SK-N-SH (cell line): ENCODE measurements around the gene CD164L2. TPM values are rescaled to one million over a fixed set of nuclear protein-coding genes. Genes with fewer than 3 reads are reported as not detected.

Experiments
- CTCF ChIA-PET: fragments of 300-600, 350-600 bp; formaldehyde crosslinking; extraction: SDS; loops from one replicate; lab custom pipeline; 2021; lab: Yijun Ruan, JAX
- POLR2A ChIA-PET: fragments of 350-600 bp; sonication (Branson Sonifier 250); formaldehyde crosslinking; extraction: SDS; loops from one replicate; lab custom pipeline; 2020; ENCODE audit warnings: antibody characterized with exemption, inconsistent platforms; lab: Yijun Ruan, JAX
- DNase-seq: peaks from one replicate; pipeline ENCODE4 v3.0.0; 2012
- H2AFZ ChIP-seq: fragments of 200-600 bp; sonication (generic); 2 replicates; pipeline ENCODE4 v1.8.1; 2016; ENCODE audit warnings: antibody characterized with exemption, mild to moderate bottlenecking, low read depth
- H3F3A ChIP-seq: fragments of 200-600 bp; sonication (generic); replicated peaks from 2 replicates; pipeline ENCODE3; 2016; ENCODE audit warnings: antibody characterized with exemption, mild to moderate bottlenecking; ENCODE audit not compliant: insufficient read depth
- H3K27ac ChIP-seq, 2 experiments: fragments of 200-500 bp in 1 of 2; fragments of 200-600 bp in 1 of 2; sonication (Bioruptor generic) in 1 of 2; sonication (generic), shearing (Covaris generic) in 1 of 2; 2 replicates each; pipeline versions ENCODE4 v1.5.1 to v1.6.1; 2014 to 2016; ENCODE audit warnings: low read depth in 2 of 2, inconsistent platforms in 1 of 2, low read length in 1 of 2, mild to moderate bottlenecking in 1 of 2, mixed read lengths in 1 of 2
- H3K27me3 ChIP-seq: fragments of 200-600 bp; sonication (generic), shearing (Covaris generic); 2 replicates; pipeline ENCODE4 v1.6.1; 2016; ENCODE audit warnings: mixed run types; ENCODE audit not compliant: insufficient read depth
- H3K36me3 ChIP-seq, 2 experiments: fragments of 200-500 bp in 1 of 2; fragments of 200-600 bp in 1 of 2; sonication (Bioruptor generic) in 1 of 2; sonication (generic) in 1 of 2; replicated peaks in 1 of 2; 2 replicates each; pipeline versions ENCODE3 to v1.5.1; 2014 to 2016; ENCODE audit warnings: low read length in 1 of 2, mild to moderate bottlenecking in 1 of 2; ENCODE audit not compliant: insufficient read depth in 2 of 2, control insufficient read depth in 1 of 2
- H3K4me1 ChIP-seq, 2 experiments: fragments of 200-500 bp in 1 of 2; fragments of 200-600 bp in 1 of 2; sonication (Bioruptor generic) in 1 of 2; sonication (generic), shearing (Covaris generic) in 1 of 2; 2 replicates each; pipeline versions ENCODE4 v1.5.1 to v1.6.1; 2014 to 2016; ENCODE audit warnings: low read depth in 1 of 2, low read length in 1 of 2, mixed run types in 1 of 2; ENCODE audit not compliant: insufficient read depth in 2 of 2, control insufficient read depth in 1 of 2
- H3K4me2 ChIP-seq: fragments of 200-600 bp; sonication (generic), shearing (Covaris generic); 2 replicates; pipeline ENCODE4 v1.6.1; 2017; ENCODE audit warnings: mixed run types
- H3K4me3 ChIP-seq, 2 experiments: fragments of 200-500 bp in 1 of 2; fragments of 200-600 bp in 1 of 2; sonication (Bioruptor generic) in 1 of 2; sonication (generic), shearing (Covaris generic) in 1 of 2; 2 replicates each; pipeline versions ENCODE4 v1.5.1 to v1.8.1; 2014 to 2016; ENCODE audit warnings: low read depth in 2 of 2, inconsistent platforms in 1 of 2, low read length in 1 of 2, mild to moderate bottlenecking in 1 of 2, mixed read lengths in 1 of 2, moderate library complexity in 1 of 2
- H3K79me2 ChIP-seq: fragments of 200-600 bp; sonication (generic); 2 replicates; pipeline ENCODE4 v1.8.1; 2017; ENCODE audit warnings: mild to moderate bottlenecking; ENCODE audit not compliant: insufficient read depth
- H3K9ac ChIP-seq: fragments of 200-600 bp; sonication (generic); 2 replicates; pipeline ENCODE4 v1.6.1; 2017; ENCODE audit warnings: mixed run types
- H3K9me2 ChIP-seq: fragments of 200-600 bp; sonication (generic); 2 replicates; pipeline ENCODE4 v1.6.1; 2017; ENCODE audit warnings: mixed run types
- H3K9me3 ChIP-seq: fragments of 200-600 bp; sonication (generic); 2 replicates; pipeline ENCODE4 v1.6.1; 2017; ENCODE audit warnings: mixed run types, mild to moderate bottlenecking, moderate library complexity
- H4K20me1 ChIP-seq: fragments of 200-600 bp; sonication (generic); 2 replicates; pipeline ENCODE4 v1.6.1; 2017; ENCODE audit warnings: mild to moderate bottlenecking, mixed run types; ENCODE audit not compliant: insufficient read depth
- ELF1 ChIP-seq: IDR thresholded peaks from 2 replicates; pipeline ENCODE4 v1.4.0; 2012
- EZH2phosphoT487 ChIP-seq: fragments of 200-600 bp; sonication (generic); IDR thresholded peaks from 2 replicates; pipeline ENCODE4 v1.6.1; 2017; ENCODE audit warnings: low read depth, mixed run types, mild to moderate bottlenecking, antibody characterized with exemption, moderate library complexity, borderline replicate concordance
- FOSL2 ChIP-seq: IDR thresholded peaks from 2 replicates; pipeline ENCODE4 v1.4.0; 2012; ENCODE audit warnings: low read depth, mild to moderate bottlenecking, moderate library complexity, borderline replicate concordance
- FOXM1 ChIP-seq: IDR thresholded peaks from 2 replicates; pipeline ENCODE4 v1.4.0; 2012; ENCODE audit warnings: low read depth, mild to moderate bottlenecking
- GATA2 ChIP-seq: sonication (generic); formaldehyde crosslinking; IDR thresholded peaks from 2 replicates; pipeline ENCODE4 v1.5.0; 2020; ENCODE audit warnings: mild to moderate bottlenecking, missing genetic modification reagents
- IRF3 ChIP-seq: fragments of 150-350 bp; IDR thresholded peaks from 2 replicates; pipeline ENCODE4 v1.6.1; 2016; ENCODE audit warnings: mild to moderate bottlenecking, low read depth, low read length
- JUND ChIP-seq: IDR thresholded peaks from 2 replicates; pipeline ENCODE4 v1.4.0; 2012
- MEF2A ChIP-seq: IDR thresholded peaks from 2 replicates; pipeline ENCODE4 v1.4.0; 2012; ENCODE audit warnings: low read depth, borderline replicate concordance
- MXI1 ChIP-seq: IDR thresholded peaks from 2 replicates; pipeline ENCODE4 v1.6.1; 2012; ENCODE audit warnings: mild to moderate bottlenecking, low read depth, low read length, improper control_type of control experiment
- NFIC ChIP-seq: IDR thresholded peaks from 2 replicates; pipeline ENCODE4 v1.4.0; 2012; ENCODE audit warnings: borderline replicate concordance
- POLR2AphosphoS5 ChIP-seq: IDR thresholded peaks from 2 replicates; pipeline ENCODE4 v1.6.1; 2012; ENCODE audit warnings: low read depth, low read length
- RAD21 ChIP-seq: IDR thresholded peaks from 2 replicates; pipeline ENCODE4 v1.6.1; 2012; ENCODE audit warnings: mild to moderate bottlenecking, low read length
- REST ChIP-seq: IDR thresholded peaks from 2 replicates; pipeline ENCODE4 v1.6.1; 2012; ENCODE audit warnings: mild to moderate bottlenecking, low read depth, low read length, moderate library complexity
- SIN3A ChIP-seq: IDR thresholded peaks from 2 replicates; pipeline ENCODE4 v1.6.1; 2012; ENCODE audit warnings: low read depth, mild to moderate bottlenecking, low read length, moderate library complexity, borderline replicate concordance
- SMC3 ChIP-seq: IDR thresholded peaks from 2 replicates; pipeline ENCODE4 v1.6.1; 2012; ENCODE audit warnings: low read depth, low read length, improper control_type of control experiment
- TCF12 ChIP-seq: IDR thresholded peaks from 2 replicates; pipeline ENCODE4 v1.4.0; 2012
- TEAD4 ChIP-seq: IDR thresholded peaks from 2 replicates; pipeline ENCODE4 v1.4.0; 2012; ENCODE audit warnings: mild to moderate bottlenecking, borderline replicate concordance; ENCODE audit not compliant: insufficient read depth
- YY1 ChIP-seq: IDR thresholded peaks from 2 replicates; pipeline ENCODE4 v1.4.0; 2012; ENCODE audit warnings: low read depth, mild to moderate bottlenecking
- WGBS: methylation state at CpG from one replicate; pipeline ENCODE4 v1.1.6; 2017; ENCODE audit warnings: low lambda C conversion rate; 5-methylcytosine and 5-hydroxymethylcytosine counted together
- polyA plus RNA-seq, 3 experiments: library from polyadenylated mRNA; depleted of rRNA; stranded (reverse); fragments of >200 nt; gene quantifications; 2 replicates each; pipeline ENCODE4 v1.2.3, GENCODE V29; 2012
- TF ChIP-seq, protein P1 (sequence below): IDR thresholded peaks from 2 replicates; pipeline ENCODE4; 2012

CD164L2 gene
- polyA plus RNA-seq, 1 of the 3 experiments (the other 2 are of a cell fraction) = 0.05 TPM

- WGBS = 96% methylated on average over 8 of the region's 8 CpGs
- Histone ChIP-seq H2AFZ (no peak overlapping the region), H3K4me1 (peaks cover 4 to 10% of the 10 kb centered on the region in 2 experiments; a peak in 2 of 4 replicates), H3K27ac (no peak overlapping the region), H3K4me3 (no peak overlapping the region), H3K9me3 (no peaks in the 10 kb centered on the region), H3F3A (no peaks in the 10 kb centered on the region), H3K9me2 (no peaks in the 10 kb centered on the region), H4K20me1 (no peaks in the 10 kb centered on the region), H3K79me2 (no peaks in the 10 kb centered on the region), H3K27me3 (no peaks in the 10 kb centered on the region), H3K9ac (no peak overlapping the region), H3K36me3 (no peaks in the 10 kb centered on the region), H3K4me2 (no peak overlapping the region)
- CTCF ChIA-PET = interaction anchor here (0.7 to 4.7 kb wide), 6 partner anchors 11 to 261 kb away, joined by 3 to 40 read pairs (median 6); partner anchors contain the start of gene AHDC1
- POLR2A ChIA-PET = no interaction called here
- TF ChIP-seq MXI1 (no peak), REST (no peak), POLR2AphosphoS5 (no peak), TEAD4 (no peak), SIN3A (no peak), IRF3 (no peak), EZH2phosphoT487 (no peak)
- TF ChIP-seq, protein P1, sequence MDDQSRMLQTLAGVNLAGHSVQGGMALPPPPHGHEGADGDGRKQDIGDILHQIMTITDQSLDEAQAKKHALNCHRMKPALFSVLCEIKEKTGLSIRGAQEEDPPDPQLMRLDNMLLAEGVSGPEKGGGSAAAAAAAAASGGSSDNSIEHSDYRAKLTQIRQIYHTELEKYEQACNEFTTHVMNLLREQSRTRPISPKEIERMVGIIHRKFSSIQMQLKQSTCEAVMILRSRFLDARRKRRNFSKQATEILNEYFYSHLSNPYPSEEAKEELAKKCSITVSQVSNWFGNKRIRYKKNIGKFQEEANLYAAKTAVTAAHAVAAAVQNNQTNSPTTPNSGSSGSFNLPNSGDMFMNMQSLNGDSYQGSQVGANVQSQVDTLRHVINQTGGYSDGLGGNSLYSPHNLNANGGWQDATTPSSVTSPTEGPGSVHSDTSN = no peak
- no peak for DNase-seq
Measured at GRCh38 chr1:27346357-27346756, 36.8 kb downstream of the CD164L2 start.

GRCh38 chr1:27345272-27345671, 37.9 kb downstream of the CD164L2 start:
- Histone ChIP-seq H3K79me2 (no peaks in the 10 kb centered on the region), H3F3A (no peaks in the 10 kb centered on the region), H3K4me2 (no peak overlapping the region), H4K20me1 (no peaks in the 10 kb centered on the region), H3K9me3 (no peaks in the 10 kb centered on the region), H3K4me1 (peaks cover 8 to 9% of the 10 kb centered on the region in 2 experiments; a peak in 2 of 4 replicates), H3K27me3 (no peaks in the 10 kb centered on the region), H2AFZ (no peak overlapping the region), H3K4me3 (no peak overlapping the region), H3K27ac (no peak overlapping the region), H3K9ac (no peak overlapping the region), H3K9me2 (no peaks in the 10 kb centered on the region), H3K36me3 (no peaks in the 10 kb centered on the region)
- no peak for DNase-seq
- POLR2A ChIA-PET = interaction anchor here (0.7 kb wide), 1 partner anchor 32 kb away, joined by 3 read pairs; no protein-coding TSS in a partner anchor
- WGBS = 100% methylated on average over 5 of the region's 12 CpGs
- CTCF ChIA-PET = interaction anchor here (1.2 to 4.7 kb wide), 5 partner anchors 12 to 259 kb away, joined by 4 to 40 read pairs (median 8); partner anchors contain the start of genes AHDC1 and MAP3K6
- TF ChIP-seq TCF12 (no peak), POLR2AphosphoS5 (no peak), JUND (no peak), FOXM1 (no peak), NFIC (no peak), ELF1 (no peak), FOSL2 (no peak), YY1 (no peak), TEAD4 (no peak), MEF2A (no peak), RAD21 (no peak), SIN3A (no peak), REST (no peak), SMC3 (no peak), GATA2 (CRISPR knock-in tag) (no peak)
